ENCODE measurements around the gene SOCS1. TPM values are rescaled to one million over a fixed set of nuclear protein-coding genes. Genes with fewer than 3 reads are reported as not detected.

The SOCS1 gene
- total RNA-seq, 1 donor = 1.1 TPM

DNA sequence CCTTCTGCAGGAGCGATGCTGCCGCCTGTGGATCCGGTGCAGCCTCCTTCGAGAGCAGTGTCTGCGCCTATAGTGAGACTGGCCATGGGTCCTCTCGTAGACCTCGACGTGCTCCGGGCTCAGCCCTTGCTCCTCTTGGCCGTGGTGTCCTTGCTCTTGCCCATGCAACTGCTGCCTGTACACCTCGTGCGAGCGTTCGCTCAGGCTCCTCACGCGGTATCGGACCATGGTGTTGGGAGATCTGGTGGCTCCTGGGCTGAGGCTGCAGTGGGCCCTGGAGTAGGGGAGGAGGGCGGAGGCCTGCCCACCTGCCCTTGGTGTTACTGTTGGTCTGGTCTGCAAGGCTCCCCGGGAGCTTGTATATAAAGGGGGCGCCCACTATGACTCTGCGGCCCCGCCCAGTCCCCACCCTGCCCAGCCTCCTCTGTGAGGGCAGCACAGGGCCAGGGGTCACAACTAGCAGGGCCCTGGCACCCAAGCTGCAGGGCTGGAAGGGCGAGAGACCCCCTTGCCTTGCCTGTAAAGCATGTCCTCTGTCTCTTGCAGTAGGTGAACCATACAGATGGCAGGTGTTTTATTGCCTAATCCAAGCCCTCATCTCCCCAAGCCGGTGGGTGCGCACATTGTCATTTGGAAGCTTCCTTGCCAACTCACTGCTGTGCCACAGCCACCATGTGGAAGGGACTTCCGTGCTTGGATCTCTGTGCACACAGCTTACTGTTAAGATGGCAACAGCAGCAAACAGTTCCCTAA is 20.3 kb upstream of the SOCS1 start, which contains the start of gene PRM2:
PRM2 (minus strand) TSS at position 338 of the 753 bp plus-strand sequence; CDS start at position 228, 110 bp downstream.
- Histone ChIP-seq H3K4me1 (ENCODE audit: insufficient read depth, low read length) (no peaks in the 10 kb centered on the region), H3K36me3 (ENCODE audit: insufficient read depth, low read length) (no peaks in the 10 kb centered on the region), H3K4me3 (ENCODE audit: insufficient read depth, low read length) (no peak within 1 kb of the TSS), H3K27ac (ENCODE audit: low read depth, low read length) (no peak within 1 kb of the TSS), H3K27me3 (ENCODE audit: insufficient read depth, low read length) (no peaks in the 10 kb centered on the region), H2AFZ (ENCODE audit: low read length) (no peak within 1 kb of the TSS), H4K20me1 (ENCODE audit: insufficient read depth, low read length) (no peaks in the 10 kb centered on the region), H3K79me2 (ENCODE audit: insufficient read depth, low read length) (no peaks in the 10 kb centered on the region), H3K9me3 (ENCODE audit: low read depth, low read length) (no peaks in the 10 kb centered on the region), H3K4me2 (ENCODE audit: insufficient read depth, low read length) (no peak within 1 kb of the TSS)
- DNase-seq (ENCODE audit: insufficient read length, low spot score, missing footprints) = peak; percentile 30
- no peak for TF ChIP-seq CTCF (IDR thresholded peaks at IDR 0.05; ENCODE audit: extremely low read depth, low read depth, low read length)

DNA sequence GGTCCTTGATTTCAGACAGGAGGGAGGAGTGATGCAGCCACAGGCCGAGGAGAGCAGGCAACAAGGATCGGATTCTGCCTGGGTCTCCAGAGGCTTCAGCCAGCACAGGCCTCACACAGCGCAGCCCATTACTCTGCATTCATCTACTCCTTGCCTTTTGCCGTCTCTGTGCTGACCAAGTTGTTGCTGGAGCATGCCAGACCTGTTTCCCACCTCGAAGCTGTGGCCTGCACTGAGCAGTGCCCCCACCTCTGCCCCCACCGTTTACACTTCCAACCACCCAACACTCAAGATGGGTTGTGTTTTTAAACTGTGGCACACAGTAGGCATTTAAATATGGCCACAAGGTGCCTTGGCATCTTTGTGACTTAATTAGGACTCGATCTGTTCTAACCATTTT is 19.0 kb upstream of the SOCS1 start:
- Histone ChIP-seq H3K4me2 (ENCODE audit: insufficient read depth, low read length) (no peak overlapping the region), H3K27me3 (ENCODE audit: insufficient read depth, low read length) (no peaks in the 10 kb centered on the region), H3K79me2 (ENCODE audit: insufficient read depth, low read length) (no peaks in the 10 kb centered on the region), H3K4me3 (ENCODE audit: insufficient read depth, low read length) (no peak overlapping the region), H2AFZ (ENCODE audit: low read length) (no peak overlapping the region), H4K20me1 (ENCODE audit: insufficient read depth, low read length) (no peaks in the 10 kb centered on the region), H3K4me1 (ENCODE audit: insufficient read depth, low read length) (no peaks in the 10 kb centered on the region), H3K27ac (ENCODE audit: low read depth, low read length) (no peak overlapping the region), H3K36me3 (ENCODE audit: insufficient read depth, low read length) (no peaks in the 10 kb centered on the region), H3K9me3 (ENCODE audit: low read depth, low read length) (no peaks in the 10 kb centered on the region)
- TF ChIP-seq CTCF (IDR thresholded peaks at IDR 0.05; ENCODE audit: extremely low read depth, low read depth, low read length) = no peak
- DNase-seq (ENCODE audit: insufficient read length, low spot score, missing footprints) = peak; percentile 21

- Histone ChIP-seq H3K4me2 (ENCODE audit: insufficient read depth, low read length) (no peak overlapping the region), H3K27ac (ENCODE audit: low read depth, low read length) (no peak overlapping the region), H2AFZ (ENCODE audit: low read length) (no peak overlapping the region), H3K79me2 (ENCODE audit: insufficient read depth, low read length) (no peaks in the 10 kb centered on the region), H3K4me1 (ENCODE audit: insufficient read depth, low read length) (no peaks in the 10 kb centered on the region), H3K4me3 (ENCODE audit: insufficient read depth, low read length) (no peak overlapping the region), H3K9me3 (ENCODE audit: low read depth, low read length) (no peaks in the 10 kb centered on the region), H3K36me3 (ENCODE audit: insufficient read depth, low read length) (no peaks in the 10 kb centered on the region), H3K27me3 (ENCODE audit: insufficient read depth, low read length) (no peaks in the 10 kb centered on the region), H4K20me1 (ENCODE audit: insufficient read depth, low read length) (no peaks in the 10 kb centered on the region)
- DNase-seq (ENCODE audit: insufficient read length, low spot score, missing footprints) = peak; percentile 34
- TF ChIP-seq CTCF (IDR thresholded peaks at IDR 0.05; ENCODE audit: extremely low read depth, low read depth, low read length) = no peak
Measured at GRCh38 chr16:11273721-11274324, 17.8 kb upstream of the SOCS1 start.
